Fibroblast of lung (primary cell): ENCODE results near the gene MBNL2.

Experiments used
- EZH2 ChIP-seq: IDR thresholded peaks from 2 replicates; pipeline ENCODE4 v1.5.1; 2012; ENCODE audit warnings: low read length, control low read depth, mild to moderate bottlenecking; ENCODE audit errors: missing control alignments
- TF ChIP-seq, protein P1 (sequence below), 2 donors: IDR thresholded peaks in 1 of 2; conservative IDR thresholded peaks in 1 of 2; 1 replicate in 1 of 2; 2 replicates in 1 of 2; pipeline ENCODE4 v1.5.1; 2011 to 2012; ENCODE audit warnings: low read length in 2 of 2, control low read depth in 1 of 2, inconsistent platforms in 1 of 2, low read depth in 1 of 2, mild to moderate bottlenecking in 1 of 2

DNA sequence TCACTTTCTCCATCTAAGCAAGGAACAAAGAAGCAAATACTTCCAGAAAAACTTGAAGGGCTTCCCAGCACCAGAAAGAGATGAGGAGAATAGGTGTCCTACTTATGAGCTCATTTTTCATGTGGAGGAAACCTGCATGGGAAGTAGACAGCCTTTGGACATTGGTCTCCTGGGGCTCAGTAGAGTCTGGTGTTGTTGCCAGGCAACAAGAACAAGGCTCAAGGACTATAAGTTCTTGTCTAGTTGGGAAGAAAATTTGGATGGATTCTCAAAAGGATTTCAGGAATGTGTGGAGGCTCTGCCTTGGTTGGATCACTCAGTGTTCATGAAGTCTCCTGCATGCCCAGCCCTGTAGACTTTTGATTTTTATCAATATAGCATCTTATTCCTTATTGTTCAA is 84.5 kb downstream of the MBNL2 start:
- TF ChIP-seq, protein P1, sequence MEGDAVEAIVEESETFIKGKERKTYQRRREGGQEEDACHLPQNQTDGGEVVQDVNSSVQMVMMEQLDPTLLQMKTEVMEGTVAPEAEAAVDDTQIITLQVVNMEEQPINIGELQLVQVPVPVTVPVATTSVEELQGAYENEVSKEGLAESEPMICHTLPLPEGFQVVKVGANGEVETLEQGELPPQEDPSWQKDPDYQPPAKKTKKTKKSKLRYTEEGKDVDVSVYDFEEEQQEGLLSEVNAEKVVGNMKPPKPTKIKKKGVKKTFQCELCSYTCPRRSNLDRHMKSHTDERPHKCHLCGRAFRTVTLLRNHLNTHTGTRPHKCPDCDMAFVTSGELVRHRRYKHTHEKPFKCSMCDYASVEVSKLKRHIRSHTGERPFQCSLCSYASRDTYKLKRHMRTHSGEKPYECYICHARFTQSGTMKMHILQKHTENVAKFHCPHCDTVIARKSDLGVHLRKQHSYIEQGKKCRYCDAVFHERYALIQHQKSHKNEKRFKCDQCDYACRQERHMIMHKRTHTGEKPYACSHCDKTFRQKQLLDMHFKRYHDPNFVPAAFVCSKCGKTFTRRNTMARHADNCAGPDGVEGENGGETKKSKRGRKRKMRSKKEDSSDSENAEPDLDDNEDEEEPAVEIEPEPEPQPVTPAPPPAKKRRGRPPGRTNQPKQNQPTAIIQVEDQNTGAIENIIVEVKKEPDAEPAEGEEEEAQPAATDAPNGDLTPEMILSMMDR (conservative IDR thresholded peaks at IDR 0.05 in 1 of 2, IDR thresholded peaks at IDR 0.05 in 1 of 2; ENCODE audit: low read depth in 1 of 2, low read length in 2 of 2), result no peak
- TF ChIP-seq EZH2, result no peak
